Gastrocnemius medialis (tissue), 4 donors: ENCODE measurements around the gene WWOX.

Experiments
- CTCF ChIP-seq, 5 experiments: fragments of 450-650 bp in 3 of 5; fragments of 200-600 bp in 2 of 5; sonication (generic) in 2 of 5; IDR thresholded peaks in 4 of 5; conservative IDR thresholded peaks in 1 of 5; 1 replicate in 4 of 5; 2 replicates in 1 of 5; pipeline ENCODE4 v1.5.1; 2016 to 2019; ENCODE audit warnings: antibody characterized with exemption in 5 of 5, mild to moderate bottlenecking in 3 of 5, moderate library complexity in 3 of 5
- POLR2A ChIP-seq, 2 donors: fragments of 450-650 bp; IDR thresholded peaks; one replicate each; pipeline ENCODE4 v1.6.1; 2017; ENCODE audit warnings: antibody characterized with exemption in 2 of 2, mild to moderate bottlenecking in 2 of 2, moderate library complexity in 2 of 2

DNA sequence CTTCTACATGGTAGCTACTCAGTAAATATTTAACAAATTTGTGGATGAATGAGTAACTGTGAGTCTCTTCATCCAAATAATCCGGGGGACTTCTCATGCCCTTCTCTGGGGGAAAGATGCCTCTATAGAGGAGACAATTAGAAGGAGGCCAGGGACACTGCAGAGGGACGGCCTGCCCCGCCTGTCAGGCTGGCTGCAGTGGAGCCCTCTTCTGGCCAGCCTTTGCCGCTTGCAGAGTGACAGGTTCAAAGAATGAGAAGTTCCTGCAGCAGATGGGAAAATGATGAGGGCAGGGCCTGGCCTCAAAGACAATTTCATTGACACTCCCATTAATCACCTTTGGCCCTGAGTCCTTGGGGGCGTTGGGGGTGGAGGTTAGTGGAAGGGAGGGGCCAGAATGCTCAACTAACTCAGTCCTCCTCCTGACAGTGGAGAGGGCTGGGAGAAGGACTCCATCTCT, 1162.1 kb downstream of the WWOX start:
- TF ChIP-seq CTCF (IDR thresholded peaks at IDR 0.05 in 4 of 5, conservative IDR thresholded peaks at IDR 0.05 in 1 of 5), result peak in 3 of 5 experiments; percentile 8 to 40 (median 8)
- TF ChIP-seq POLR2A (IDR thresholded peaks at IDR 0.05), result no peak
